Endothelial cell of umbilical vein (primary cell): ENCODE data around the gene MAP3K14. TPM values are rescaled to one million over a fixed set of nuclear protein-coding genes. Genes with fewer than 3 reads are reported as not detected.

Experiments used
- BruUV-seq: library from RNA; stranded (reverse); fragments of 400-500 nt; replicated peaks from 2 replicates; lab custom pipeline; 2021; lab: Mats Ljungman, UMichigan
- CTCF ChIA-PET: fragments of 300-600, 350-600 bp; sonication (Branson Sonifier 250); formaldehyde crosslinking; loops from one replicate; lab custom pipeline; 2021; ENCODE audit warnings: antibody characterized with exemption, inconsistent platforms; lab: Charles Lee
- POLR2A ChIA-PET: fragments of 300-600, 350-600 bp; sonication (Branson Sonifier 250); formaldehyde crosslinking; loops from one replicate; lab custom pipeline; 2021; ENCODE audit warnings: antibody characterized with exemption, inconsistent platforms; lab: Charles Lee
- DNase-seq: peaks from one replicate; pipeline ENCODE4 v3.0.0-alpha.2; 2011; ENCODE audit warnings: low read depth, low spot score
- FAIRE-seq: peaks from 2 replicates; lab custom pipeline; 2011; peaks lifted over from hg19 to GRCh38; lab: Jason Lieb, UNC
- H2AFZ ChIP-seq: 2 replicates; pipeline ENCODE4 v1.6.0; 2012; ENCODE audit warnings: low read depth, low read length, control low read depth, inconsistent platforms
- H3K27ac ChIP-seq: 2 replicates; pipeline ENCODE4 v1.5.1; 2011; ENCODE audit warnings: low read depth, mild to moderate bottlenecking, control low read depth, low read length, moderate library complexity; ENCODE audit not compliant: insufficient read depth
- H3K27me3 ChIP-seq, 2 experiments: 2 replicates each; pipeline versions ENCODE4 v1.6.0 to v1.6.1; 2011; ENCODE audit warnings: low read length in 2 of 2, mixed read lengths in 1 of 2; ENCODE audit not compliant: control insufficient read depth in 2 of 2, insufficient read depth in 2 of 2
- H3K36me3 ChIP-seq, 2 experiments: 2 replicates in 1 of 2; 3 replicates in 1 of 2; pipeline ENCODE4 v1.5.1; 2011; ENCODE audit warnings: low read length in 2 of 2, mild to moderate bottlenecking in 1 of 2, moderate library complexity in 1 of 2; ENCODE audit not compliant: control insufficient read depth in 2 of 2, insufficient read depth in 2 of 2; ENCODE audit errors: extremely low read depth in 1 of 2
- H3K4me1 ChIP-seq: 3 replicates; pipeline ENCODE4 v1.5.1; 2011; ENCODE audit warnings: mild to moderate bottlenecking, low read length; ENCODE audit not compliant: control insufficient read depth, insufficient read depth; ENCODE audit errors: extremely low read depth
- H3K4me2 ChIP-seq: 2 replicates; pipeline ENCODE4 v1.6.1; 2011; ENCODE audit warnings: low read length, control low read depth, mixed read lengths; ENCODE audit not compliant: insufficient read depth
- H3K4me3 ChIP-seq, 3 experiments: fragments of 200-600 bp in 1 of 3; sonication (generic), shearing (Covaris generic) in 1 of 3; replicated peaks in 1 of 3; 2 replicates each; pipeline ENCODE4 v1.5.1; 2011 to 2016; ENCODE audit warnings: control low read depth in 3 of 3, low read length in 3 of 3, mild to moderate bottlenecking in 2 of 3, inconsistent platforms in 1 of 3, low read depth in 1 of 3, moderate library complexity in 1 of 3; ENCODE audit not compliant: insufficient read depth in 1 of 3
- H3K79me2 ChIP-seq: 2 replicates; pipeline ENCODE4 v1.6.0; 2012; ENCODE audit warnings: low read length, inconsistent platforms; ENCODE audit not compliant: control insufficient read depth, insufficient read depth
- H3K9ac ChIP-seq: replicated peaks from 2 replicates; pipeline ENCODE3; 2011; ENCODE audit warnings: low read length, control low read depth; ENCODE audit not compliant: insufficient read depth; ENCODE audit errors: extremely low read depth
- H3K9me1 ChIP-seq: replicated peaks from 3 replicates; pipeline ENCODE4 v1.6.0; 2011; ENCODE audit warnings: mild to moderate bottlenecking, low read length; ENCODE audit not compliant: control insufficient read depth, insufficient read depth; ENCODE audit errors: extremely low read depth
- H3K9me3 ChIP-seq: replicated peaks from 2 replicates; pipeline ENCODE4 v1.5.1; 2012; ENCODE audit warnings: low read length, inconsistent platforms; ENCODE audit not compliant: control insufficient read depth, insufficient read depth
- H4K20me1 ChIP-seq: replicated peaks from 2 replicates; pipeline ENCODE3; 2011; ENCODE audit warnings: mild to moderate bottlenecking, low read length; ENCODE audit not compliant: control insufficient read depth, insufficient read depth; ENCODE audit errors: extremely low read depth
- CTCF ChIP-seq, 2 donors: IDR thresholded peaks; 1 replicate in 1 of 2; 2 replicates in 1 of 2; pipeline ENCODE4 v1.5.1; 2011; ENCODE audit warnings: low read length in 2 of 2, mild to moderate bottlenecking in 2 of 2, moderate library complexity in 2 of 2, control low read depth in 1 of 2, inconsistent platforms in 1 of 2, low read depth in 1 of 2; ENCODE audit not compliant: insufficient read depth in 1 of 2; ENCODE audit errors: extremely low read depth in 1 of 2
- EZH2 ChIP-seq: IDR thresholded peaks from 2 replicates; pipeline ENCODE4 v1.6.1; 2012; ENCODE audit warnings: borderline replicate concordance, low read depth, mild to moderate bottlenecking, moderate library complexity, low read length, inconsistent platforms; ENCODE audit not compliant: severe bottlenecking
- FOS ChIP-seq: IDR thresholded peaks from 2 replicates; pipeline ENCODE4 v1.6.1; 2011; ENCODE audit warnings: mild to moderate bottlenecking, low read length, moderate library complexity, borderline replicate concordance; ENCODE audit not compliant: insufficient read depth
- GATA2 ChIP-seq: IDR thresholded peaks from 2 replicates; pipeline ENCODE4 v1.7.0; 2011; ENCODE audit warnings: low read depth, mild to moderate bottlenecking, moderate library complexity, mixed read lengths, low read length; ENCODE audit not compliant: insufficient read length, insufficient read depth
- JUN ChIP-seq: IDR thresholded peaks from 2 replicates; pipeline ENCODE4 v1.6.1; 2011; ENCODE audit warnings: borderline replicate concordance, low read depth; ENCODE audit not compliant: insufficient read length, insufficient read depth
- MAX ChIP-seq: IDR thresholded peaks from 2 replicates; pipeline ENCODE4 v1.6.1; 2011; ENCODE audit not compliant: insufficient read depth, insufficient read length
- MYC ChIP-seq: IDR thresholded peaks from one replicate; pipeline ENCODE4 v1.6.1; 2011; ENCODE audit warnings: mild to moderate bottlenecking, low read depth, low read length
- POLR2A ChIP-seq: IDR thresholded peaks from 2 replicates; pipeline ENCODE4 v1.6.1; 2012; ENCODE audit warnings: low read depth, mild to moderate bottlenecking, control low read depth, low read length
- POLR2AphosphoS5 ChIP-seq: IDR thresholded peaks from 2 replicates; pipeline ENCODE4 v1.6.1; 2012; ENCODE audit warnings: low read depth, mild to moderate bottlenecking, control low read depth, low read length, moderate library complexity; ENCODE audit not compliant: insufficient read depth
- dilution Hi-C: fragments of 300-500 bp; cut with MboI; formaldehyde crosslinking; loops from one replicate; pipeline ENCODE4 v1.15.0; 2019; ENCODE audit warnings: low sequenced_read_pairs; ENCODE audit not compliant: extremely low pct_ligation_motif_present
- intact Hi-C: fragments of 100-400 bp; cut with micrococcal nuclease; formaldehyde crosslinking; loops from one replicate; pipeline ENCODE4 v1.10.0; 2022
- polyA plus RNA-seq, 4 experiments: library from polyadenylated mRNA; depleted of rRNA in 3 of 4; stranded (reverse) in 3 of 4; unstranded in 1 of 4; fragments of >200 nt; gene quantifications; 2 replicates each; pipeline versions ENCODE4 v1.2.1 to v1.2.3, GENCODE V29; 2011 to 2012; ENCODE audit warnings: missing spikeins in 1 of 4
- total RNA-seq: library from RNA; stranded (reverse); gene quantifications from 2 replicates; pipeline ENCODE4 v1.2.3, GENCODE V29; 2021

MAP3K14 gene
- total and polyA plus RNA-seq, 2 donors (not counting 3 experiments of a cell fraction or from before 2014, with no cell fraction given) = 5.4 to 9.8 TPM

GRCh38 chr17:45361976-45362375, 45.2 kb upstream of the MAP3K14 start:
- peaks cover 5% of the 10 kb centered on the region for H3K4me1 ChIP-seq
- dilution Hi-C loops (no loop called here), intact Hi-C loops (no loop called here)
- H3K36me3 ChIP-seq = no peaks in the 10 kb centered on the region
- H3K9ac ChIP-seq = no peak overlapping the region
- H3K4me2 ChIP-seq = no peak overlapping the region
- no peak for FAIRE-seq
- H3K9me1 ChIP-seq = no peaks in the 10 kb centered on the region
- H3K27me3 ChIP-seq = peaks cover 2 to 4% of the 10 kb centered on the region in 2 experiments
- H3K4me3 ChIP-seq = no peak overlapping the region
- H2AFZ ChIP-seq = no peak overlapping the region
- TF ChIP-seq POLR2A = no peak
- TF ChIP-seq POLR2AphosphoS5 = no peak
- TF ChIP-seq FOS = no peak
- no peak for TF ChIP-seq EZH2
- TF ChIP-seq GATA2 = no peak
- TF ChIP-seq CTCF (IDR thresholded peaks at IDR 0.05; ENCODE audit: extremely low read depth in 1 of 2, insufficient read depth in 1 of 2, low read depth in 1 of 2, low read length in 2 of 2) = no peak
- TF ChIP-seq MYC = no peak
- TF ChIP-seq JUN = no peak
- no peak for TF ChIP-seq MAX
- H3K9me3 ChIP-seq = no peaks in the 10 kb centered on the region
- H3K79me2 ChIP-seq = no peaks in the 10 kb centered on the region
- BruUV-seq = no TSS peak
- H3K27ac ChIP-seq = no peak overlapping the region
- ChIA-PET CTCF (interaction anchor here (0.8 to 3.4 kb wide), 3 partner anchors 26 to 127 kb away, joined by 3 to 12 read pairs (median 3); no protein-coding TSS in a partner anchor), POLR2A (no interaction called here)
- no peak for DNase-seq
- H4K20me1 ChIP-seq = no peaks in the 10 kb centered on the region
